Endothelial cell of umbilical vein (primary cell): ENCODE measurements around the gene SLC18A3. TPM values are rescaled to one million over a fixed set of nuclear protein-coding genes. Genes with fewer than 3 reads are reported as not detected.

Experiments
- BruUV-seq: library from RNA; stranded (reverse); fragments of 400-500 nt; replicated peaks from 2 replicates; lab custom pipeline; 2021; lab: Mats Ljungman, UMichigan
- CTCF ChIA-PET: fragments of 300-600, 350-600 bp; sonication (Branson Sonifier 250); formaldehyde crosslinking; loops from one replicate; lab custom pipeline; 2021; ENCODE audit warnings: antibody characterized with exemption, inconsistent platforms; lab: Charles Lee
- POLR2A ChIA-PET: fragments of 300-600, 350-600 bp; sonication (Branson Sonifier 250); formaldehyde crosslinking; loops from one replicate; lab custom pipeline; 2021; ENCODE audit warnings: antibody characterized with exemption, inconsistent platforms; lab: Charles Lee
- DNase-seq: peaks from one replicate; pipeline ENCODE4 v3.0.0-alpha.2; 2011; ENCODE audit warnings: low read depth, low spot score
- FAIRE-seq: peaks from 2 replicates; lab custom pipeline; 2011; peaks lifted over from hg19 to GRCh38; lab: Jason Lieb, UNC
- H2AFZ ChIP-seq: 2 replicates; pipeline ENCODE4 v1.6.0; 2012; ENCODE audit warnings: low read depth, low read length, control low read depth, inconsistent platforms
- H3K27ac ChIP-seq: 2 replicates; pipeline ENCODE4 v1.5.1; 2011; ENCODE audit warnings: low read depth, mild to moderate bottlenecking, control low read depth, low read length, moderate library complexity; ENCODE audit not compliant: insufficient read depth
- H3K27me3 ChIP-seq, 2 experiments: 2 replicates each; pipeline versions ENCODE4 v1.6.0 to v1.6.1; 2011; ENCODE audit warnings: low read length in 2 of 2, mixed read lengths in 1 of 2; ENCODE audit not compliant: control insufficient read depth in 2 of 2, insufficient read depth in 2 of 2
- H3K36me3 ChIP-seq, 2 experiments: 2 replicates in 1 of 2; 3 replicates in 1 of 2; pipeline ENCODE4 v1.5.1; 2011; ENCODE audit warnings: low read length in 2 of 2, mild to moderate bottlenecking in 1 of 2, moderate library complexity in 1 of 2; ENCODE audit not compliant: control insufficient read depth in 2 of 2, insufficient read depth in 2 of 2; ENCODE audit errors: extremely low read depth in 1 of 2
- H3K4me1 ChIP-seq: 3 replicates; pipeline ENCODE4 v1.5.1; 2011; ENCODE audit warnings: mild to moderate bottlenecking, low read length; ENCODE audit not compliant: control insufficient read depth, insufficient read depth; ENCODE audit errors: extremely low read depth
- H3K4me2 ChIP-seq: 2 replicates; pipeline ENCODE4 v1.6.1; 2011; ENCODE audit warnings: low read length, control low read depth, mixed read lengths; ENCODE audit not compliant: insufficient read depth
- H3K4me3 ChIP-seq, 3 experiments: fragments of 200-600 bp in 1 of 3; sonication (generic), shearing (Covaris generic) in 1 of 3; replicated peaks in 1 of 3; 2 replicates each; pipeline ENCODE4 v1.5.1; 2011 to 2016; ENCODE audit warnings: control low read depth in 3 of 3, low read length in 3 of 3, mild to moderate bottlenecking in 2 of 3, inconsistent platforms in 1 of 3, low read depth in 1 of 3, moderate library complexity in 1 of 3; ENCODE audit not compliant: insufficient read depth in 1 of 3
- H3K79me2 ChIP-seq: 2 replicates; pipeline ENCODE4 v1.6.0; 2012; ENCODE audit warnings: low read length, inconsistent platforms; ENCODE audit not compliant: control insufficient read depth, insufficient read depth
- H3K9ac ChIP-seq: replicated peaks from 2 replicates; pipeline ENCODE3; 2011; ENCODE audit warnings: low read length, control low read depth; ENCODE audit not compliant: insufficient read depth; ENCODE audit errors: extremely low read depth
- H3K9me1 ChIP-seq: replicated peaks from 3 replicates; pipeline ENCODE4 v1.6.0; 2011; ENCODE audit warnings: mild to moderate bottlenecking, low read length; ENCODE audit not compliant: control insufficient read depth, insufficient read depth; ENCODE audit errors: extremely low read depth
- H3K9me3 ChIP-seq: replicated peaks from 2 replicates; pipeline ENCODE4 v1.5.1; 2012; ENCODE audit warnings: low read length, inconsistent platforms; ENCODE audit not compliant: control insufficient read depth, insufficient read depth
- H4K20me1 ChIP-seq: replicated peaks from 2 replicates; pipeline ENCODE3; 2011; ENCODE audit warnings: mild to moderate bottlenecking, low read length; ENCODE audit not compliant: control insufficient read depth, insufficient read depth; ENCODE audit errors: extremely low read depth
- EZH2 ChIP-seq: IDR thresholded peaks from 2 replicates; pipeline ENCODE4 v1.6.1; 2012; ENCODE audit warnings: borderline replicate concordance, low read depth, mild to moderate bottlenecking, moderate library complexity, low read length, inconsistent platforms; ENCODE audit not compliant: severe bottlenecking
- GATA2 ChIP-seq: IDR thresholded peaks from 2 replicates; pipeline ENCODE4 v1.7.0; 2011; ENCODE audit warnings: low read depth, mild to moderate bottlenecking, moderate library complexity, mixed read lengths, low read length; ENCODE audit not compliant: insufficient read length, insufficient read depth
- JUN ChIP-seq: IDR thresholded peaks from 2 replicates; pipeline ENCODE4 v1.6.1; 2011; ENCODE audit warnings: borderline replicate concordance, low read depth; ENCODE audit not compliant: insufficient read length, insufficient read depth
- POLR2A ChIP-seq: IDR thresholded peaks from 2 replicates; pipeline ENCODE4 v1.6.1; 2012; ENCODE audit warnings: low read depth, mild to moderate bottlenecking, control low read depth, low read length
- dilution Hi-C: fragments of 300-500 bp; cut with MboI; formaldehyde crosslinking; loops from one replicate; pipeline ENCODE4 v1.15.0; 2019; ENCODE audit warnings: low sequenced_read_pairs; ENCODE audit not compliant: extremely low pct_ligation_motif_present
- intact Hi-C: fragments of 100-400 bp; cut with micrococcal nuclease; formaldehyde crosslinking; loops from one replicate; pipeline ENCODE4 v1.10.0; 2022
- polyA plus RNA-seq, 4 experiments: library from polyadenylated mRNA; depleted of rRNA in 3 of 4; stranded (reverse) in 3 of 4; unstranded in 1 of 4; fragments of >200 nt; gene quantifications; 2 replicates each; pipeline versions ENCODE4 v1.2.1 to v1.2.3, GENCODE V29; 2011 to 2012; ENCODE audit warnings: missing spikeins in 1 of 4
- total RNA-seq: library from RNA; stranded (reverse); gene quantifications from 2 replicates; pipeline ENCODE4 v1.2.3, GENCODE V29; 2021
- TF ChIP-seq, protein P1 (sequence below): IDR thresholded peaks from 2 replicates; pipeline ENCODE4 v1.6.1; 2011; ENCODE audit not compliant: insufficient read depth, insufficient read length
- TF ChIP-seq, protein P2 (sequence below), 2 donors: IDR thresholded peaks; 1 replicate in 1 of 2; 2 replicates in 1 of 2; pipeline ENCODE4 v1.5.1; 2011; ENCODE audit warnings: low read length in 2 of 2, mild to moderate bottlenecking in 2 of 2, moderate library complexity in 2 of 2, control low read depth in 1 of 2, inconsistent platforms in 1 of 2, low read depth in 1 of 2; ENCODE audit not compliant: insufficient read depth in 1 of 2; ENCODE audit errors: extremely low read depth in 1 of 2

The SLC18A3 gene
- total and polyA plus RNA-seq, 2 donors (not counting 3 experiments of a cell fraction or from before 2014, with no cell fraction given) = not detected

DNA sequence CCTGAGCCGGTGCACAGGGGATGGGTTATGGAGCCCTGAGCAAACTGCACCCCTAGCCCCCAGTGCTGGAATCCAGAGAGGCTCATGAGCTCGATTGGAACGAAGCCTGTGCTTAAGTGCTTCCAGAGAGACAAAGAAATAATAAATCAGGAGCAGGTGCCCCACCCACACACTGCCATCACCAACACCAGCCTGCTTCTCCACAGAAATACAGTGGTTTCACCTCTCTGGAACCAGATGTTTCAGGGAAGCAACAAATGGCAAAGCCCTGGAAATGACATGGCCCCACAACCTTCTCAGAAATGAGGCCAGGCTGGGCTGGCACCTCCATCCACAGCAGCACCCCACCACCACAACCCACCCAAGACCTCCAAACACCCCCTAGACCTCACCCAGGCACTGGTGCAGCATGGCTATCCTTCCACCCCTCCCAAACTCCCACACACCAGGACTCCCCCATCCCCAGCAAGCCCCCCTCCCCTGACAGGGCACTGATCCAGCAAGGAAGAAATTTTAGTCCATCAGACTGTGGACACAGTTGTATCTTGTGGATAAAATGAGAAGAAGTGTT, 4.1 kb upstream of the SLC18A3 start:
- Histone ChIP-seq H2AFZ (no peak overlapping the region), H3K36me3 (no peaks in the 10 kb centered on the region), H4K20me1 (no peaks in the 10 kb centered on the region), H3K79me2 (no peaks in the 10 kb centered on the region), H3K27me3 (peaks cover 31 to 38% of the 10 kb centered on the region in 2 experiments), H3K9me1 (no peaks in the 10 kb centered on the region), H3K4me2 (no peak overlapping the region), H3K9me3 (no peaks in the 10 kb centered on the region), H3K4me1 (no peaks in the 10 kb centered on the region), H3K9ac (no peak overlapping the region), H3K27ac (no peak overlapping the region), H3K4me3 (no peak overlapping the region)
- ChIA-PET POLR2A (no interaction called here), CTCF (interaction anchor here (1.2 to 1.3 kb wide), 2 partner anchors 11 to 13 kb away, joined by 6 to 8 read pairs; no protein-coding TSS in a partner anchor)
- BruUV-seq = no TSS peak
- intact Hi-C loops (loop anchor here (2.0 kb wide), 1 partner anchor 157 kb away; the partner anchor contains the start of gene OGDHL), dilution Hi-C loops (no loop called here)
- TF ChIP-seq, protein P1, sequence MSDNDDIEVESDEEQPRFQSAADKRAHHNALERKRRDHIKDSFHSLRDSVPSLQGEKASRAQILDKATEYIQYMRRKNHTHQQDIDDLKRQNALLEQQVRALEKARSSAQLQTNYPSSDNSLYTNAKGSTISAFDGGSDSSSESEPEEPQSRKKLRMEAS = no peak
- TF ChIP-seq, protein P2, sequence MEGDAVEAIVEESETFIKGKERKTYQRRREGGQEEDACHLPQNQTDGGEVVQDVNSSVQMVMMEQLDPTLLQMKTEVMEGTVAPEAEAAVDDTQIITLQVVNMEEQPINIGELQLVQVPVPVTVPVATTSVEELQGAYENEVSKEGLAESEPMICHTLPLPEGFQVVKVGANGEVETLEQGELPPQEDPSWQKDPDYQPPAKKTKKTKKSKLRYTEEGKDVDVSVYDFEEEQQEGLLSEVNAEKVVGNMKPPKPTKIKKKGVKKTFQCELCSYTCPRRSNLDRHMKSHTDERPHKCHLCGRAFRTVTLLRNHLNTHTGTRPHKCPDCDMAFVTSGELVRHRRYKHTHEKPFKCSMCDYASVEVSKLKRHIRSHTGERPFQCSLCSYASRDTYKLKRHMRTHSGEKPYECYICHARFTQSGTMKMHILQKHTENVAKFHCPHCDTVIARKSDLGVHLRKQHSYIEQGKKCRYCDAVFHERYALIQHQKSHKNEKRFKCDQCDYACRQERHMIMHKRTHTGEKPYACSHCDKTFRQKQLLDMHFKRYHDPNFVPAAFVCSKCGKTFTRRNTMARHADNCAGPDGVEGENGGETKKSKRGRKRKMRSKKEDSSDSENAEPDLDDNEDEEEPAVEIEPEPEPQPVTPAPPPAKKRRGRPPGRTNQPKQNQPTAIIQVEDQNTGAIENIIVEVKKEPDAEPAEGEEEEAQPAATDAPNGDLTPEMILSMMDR (IDR thresholded peaks at IDR 0.05; ENCODE audit: extremely low read depth in 1 of 2, insufficient read depth in 1 of 2, low read depth in 1 of 2, low read length in 2 of 2) = no peak
- TF ChIP-seq EZH2 (no peak), GATA2 (no peak), POLR2A (no peak), JUN (no peak)
- DNase-seq = no peak
- FAIRE-seq = no peak
